Astrocyte of the cerebellum (primary cell): ENCODE results near the gene ANKRD13D.
A peak's percentile ranks its signal among the peaks of the same experiment; 100 is the strongest.

ENCODE experiments used
- DNase-seq: peaks from one replicate; pipeline ENCODE4 v3.0.0-alpha.2; 2011; ENCODE audit warnings: low read depth
- H3K4me3 ChIP-seq: 2 replicates; pipeline ENCODE4 v1.5.1; 2011; ENCODE audit warnings: mild to moderate bottlenecking, low read depth, low read length, moderate library complexity
- in situ Hi-C: cut with HindIII; loops from 2 replicates; pipeline ENCODE4 v1.10.0; 2017; ENCODE audit warnings: low sequenced_read_pairs
- TF ChIP-seq, protein P1 (sequence below): IDR thresholded peaks from 2 replicates; pipeline ENCODE4 v1.5.1; 2012; ENCODE audit warnings: low read length, low read depth, moderate library complexity, mild to moderate bottlenecking; ENCODE audit errors: missing control alignments

ANKRD13D gene

GRCh38 chr11:67274768-67275605 lies 14.1 kb upstream of the ANKRD13D start:
- DNase-seq, result no peak
- TF ChIP-seq, protein P1, sequence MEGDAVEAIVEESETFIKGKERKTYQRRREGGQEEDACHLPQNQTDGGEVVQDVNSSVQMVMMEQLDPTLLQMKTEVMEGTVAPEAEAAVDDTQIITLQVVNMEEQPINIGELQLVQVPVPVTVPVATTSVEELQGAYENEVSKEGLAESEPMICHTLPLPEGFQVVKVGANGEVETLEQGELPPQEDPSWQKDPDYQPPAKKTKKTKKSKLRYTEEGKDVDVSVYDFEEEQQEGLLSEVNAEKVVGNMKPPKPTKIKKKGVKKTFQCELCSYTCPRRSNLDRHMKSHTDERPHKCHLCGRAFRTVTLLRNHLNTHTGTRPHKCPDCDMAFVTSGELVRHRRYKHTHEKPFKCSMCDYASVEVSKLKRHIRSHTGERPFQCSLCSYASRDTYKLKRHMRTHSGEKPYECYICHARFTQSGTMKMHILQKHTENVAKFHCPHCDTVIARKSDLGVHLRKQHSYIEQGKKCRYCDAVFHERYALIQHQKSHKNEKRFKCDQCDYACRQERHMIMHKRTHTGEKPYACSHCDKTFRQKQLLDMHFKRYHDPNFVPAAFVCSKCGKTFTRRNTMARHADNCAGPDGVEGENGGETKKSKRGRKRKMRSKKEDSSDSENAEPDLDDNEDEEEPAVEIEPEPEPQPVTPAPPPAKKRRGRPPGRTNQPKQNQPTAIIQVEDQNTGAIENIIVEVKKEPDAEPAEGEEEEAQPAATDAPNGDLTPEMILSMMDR, result no peak
- in situ Hi-C loops, result no loop called here
- no peak overlapping the region for H3K4me3 ChIP-seq

- TF ChIP-seq, protein P1, result no peak
- no peak overlapping the region for H3K4me3 ChIP-seq
- in situ Hi-C loops, result no loop called here
- DNase-seq, result no peak
Observed at GRCh38 chr11:67275606-67276409, 13.3 kb upstream of the ANKRD13D start.

GRCh38 chr11:67276781-67277230 lies 12.3 kb upstream of the ANKRD13D start:
- DNase-seq, result no peak
- H3K4me3 ChIP-seq, result no peak overlapping the region
- TF ChIP-seq, protein P1, result peak; percentile 21
- in situ Hi-C loops, result no loop called here

- no peak for DNase-seq
- TF ChIP-seq, protein P1, result no peak
- in situ Hi-C loops, result no loop called here
- H3K4me3 ChIP-seq, result peak overlapping the region; percentile 23
Observed at GRCh38 chr11:67277231-67277961, 11.7 kb upstream of the ANKRD13D start.

DNA sequence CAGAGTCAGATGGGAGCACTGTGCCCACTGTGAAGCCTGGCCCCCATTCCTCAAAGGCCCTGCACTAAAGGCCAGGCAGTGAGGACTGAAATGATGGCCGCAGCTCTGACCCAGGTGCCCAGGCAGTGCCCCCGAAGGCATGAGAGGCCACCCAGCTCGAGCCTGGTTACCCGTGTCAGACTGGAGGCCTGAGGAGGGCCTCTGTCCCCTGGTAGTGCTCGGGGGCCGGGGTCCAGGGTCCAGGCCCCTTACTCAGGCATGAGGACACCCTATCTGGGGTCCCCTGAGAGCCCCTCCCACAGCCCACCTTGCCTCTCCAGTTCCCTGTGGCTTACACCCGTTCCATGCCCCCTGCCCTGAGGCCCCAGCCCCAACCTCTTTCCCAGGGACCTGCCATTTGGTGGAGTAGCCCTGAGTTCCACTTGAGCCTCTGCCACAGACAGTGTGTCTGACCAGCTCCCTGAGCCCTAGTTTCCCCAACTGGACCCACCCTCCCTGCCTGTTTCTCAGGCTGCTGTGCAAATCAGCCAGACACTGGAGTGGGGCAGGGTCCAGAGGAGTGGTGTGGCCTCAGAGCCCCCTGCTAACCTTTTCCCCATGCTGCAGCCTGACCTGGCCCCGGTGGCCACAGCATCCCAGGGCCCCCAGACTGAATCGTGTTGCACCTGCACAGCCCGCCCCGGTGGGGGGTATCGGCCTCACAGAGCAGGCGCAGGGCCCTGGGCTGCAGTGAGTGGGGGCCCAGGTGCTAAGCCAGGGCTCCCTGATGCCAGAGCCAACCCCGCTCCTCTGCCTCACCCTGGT lies 10.8 kb upstream of the ANKRD13D start:
- in situ Hi-C loops, result no loop called here
- no peak overlapping the region for H3K4me3 ChIP-seq
- no peak for DNase-seq
- TF ChIP-seq, protein P1, result no peak
